Activated T-cell treated with anti-CD3 and anti-CD28 coated beads, Interleukin-2, amount 50 U/mL, for 4 hours (primary cell): Measurements from ENCODE around the gene COL5A1. TPM values are rescaled to one million over a fixed set of nuclear protein-coding genes. Genes with fewer than 3 reads are reported as not detected.

ENCODE experiments used
- ATAC-seq, 2 donors: fragments of 200-7000 bp; cut with Tn5 transposase; one replicate each; pipeline ENCODE4 v1.10.0; 2021
- DNase-seq: peaks from one replicate; pipeline ENCODE4 v3.0.0-alpha.2; 2020
- H3K27me3 Mint-ChIP-seq: one replicate; pipeline ENCODE4 v1.8.0; 2021; ENCODE audit warnings: low read depth, mixed read lengths
- H3K36me3 Mint-ChIP-seq: one replicate; pipeline ENCODE4 v1.8.0; 2022; ENCODE audit warnings: mixed read lengths; ENCODE audit not compliant: insufficient read depth
- H3K4me1 Mint-ChIP-seq: one replicate; pipeline ENCODE4 v1.8.0; 2021; ENCODE audit warnings: low read depth, mixed read lengths
- H3K4me3 Mint-ChIP-seq: one replicate; pipeline ENCODE4 v1.8.0; 2021; ENCODE audit warnings: mild to moderate bottlenecking, moderate library complexity, mixed read lengths
- H3K9me3 Mint-ChIP-seq: one replicate; pipeline ENCODE4 v1.8.0; 2021; ENCODE audit warnings: mixed read lengths
- total RNA-seq, 3 donors: library from RNA; stranded (reverse); gene quantifications; one replicate each; pipeline ENCODE4 v1.2.1, GENCODE V29; 2021

The COL5A1 gene
- total RNA-seq, 3 donors from 2014 or later = 0.14 to 0.30 (median 0.21) TPM

- H3K36me3 Mint-ChIP-seq = no peaks in the 10 kb centered on the region
- peaks cover 3% of the 10 kb centered on the region for H3K27me3 Mint-ChIP-seq
- H3K4me3 Mint-ChIP-seq = no peak overlapping the region
- H3K9me3 Mint-ChIP-seq = no peaks in the 10 kb centered on the region
- no peaks in the 10 kb centered on the region for H3K4me1 Mint-ChIP-seq
- no peak for DNase-seq
- no peak for ATAC-seq
Observed at GRCh38 chr9:134864821-134865190, 223.2 kb downstream of the COL5A1 start.

- ATAC-seq (no peak), DNase-seq (no peak)
- Mint-ChIP-seq H3K9me3 (no peaks in the 10 kb centered on the region), H3K4me3 (no peak overlapping the region), H3K36me3 (no peaks in the 10 kb centered on the region), H3K27me3 (peaks cover 3% of the 10 kb centered on the region), H3K4me1 (no peaks in the 10 kb centered on the region)
Observed at GRCh38 chr9:134867917-134868750, 226.5 kb downstream of the COL5A1 start.

- Mint-ChIP-seq H3K27me3 (peaks cover 2% of the 10 kb centered on the region), H3K36me3 (no peaks in the 10 kb centered on the region), H3K4me3 (no peak overlapping the region), H3K4me1 (no peaks in the 10 kb centered on the region), H3K9me3 (no peaks in the 10 kb centered on the region)
- no peak for DNase-seq
- no peak for ATAC-seq
Observed at GRCh38 chr9:134868751-134869553, 227.3 kb downstream of the COL5A1 start.

- no peaks in the 10 kb centered on the region for H3K4me1 Mint-ChIP-seq
- no peaks in the 10 kb centered on the region for H3K36me3 Mint-ChIP-seq
- H3K4me3 Mint-ChIP-seq = no peak overlapping the region
- no peak for DNase-seq
- no peaks in the 10 kb centered on the region for H3K27me3 Mint-ChIP-seq
- H3K9me3 Mint-ChIP-seq = no peaks in the 10 kb centered on the region
- no peak for ATAC-seq
Observed at GRCh38 chr9:134869554-134870300, 228.1 kb downstream of the COL5A1 start.

- Mint-ChIP-seq H3K4me3 (no peak overlapping the region), H3K27me3 (no peaks in the 10 kb centered on the region), H3K9me3 (no peaks in the 10 kb centered on the region), H3K36me3 (no peaks in the 10 kb centered on the region), H3K4me1 (no peaks in the 10 kb centered on the region)
- ATAC-seq (no peak), DNase-seq (no peak)
Observed at GRCh38 chr9:134870301-134870694, 228.7 kb downstream of the COL5A1 start.

GRCh38 chr9:134870746-134871662 is 229.4 kb downstream of the COL5A1 start:
- Mint-ChIP-seq H3K36me3 (no peaks in the 10 kb centered on the region), H3K4me1 (no peaks in the 10 kb centered on the region), H3K9me3 (no peaks in the 10 kb centered on the region), H3K4me3 (no peak overlapping the region), H3K27me3 (no peaks in the 10 kb centered on the region)
- no peak for ATAC-seq
- no peak for DNase-seq

GRCh38 chr9:134871697-134872340 is 230.2 kb downstream of the COL5A1 start:
- no peaks in the 10 kb centered on the region for H3K27me3 Mint-ChIP-seq
- ATAC-seq (no peak), DNase-seq (no peak)
- H3K9me3 Mint-ChIP-seq = no peaks in the 10 kb centered on the region
- H3K36me3 Mint-ChIP-seq = no peaks in the 10 kb centered on the region
- H3K4me1 Mint-ChIP-seq = no peaks in the 10 kb centered on the region
- no peak overlapping the region for H3K4me3 Mint-ChIP-seq

- Mint-ChIP-seq H3K4me1 (no peaks in the 10 kb centered on the region), H3K27me3 (no peaks in the 10 kb centered on the region), H3K4me3 (no peak overlapping the region), H3K36me3 (no peaks in the 10 kb centered on the region), H3K9me3 (no peaks in the 10 kb centered on the region)
- ATAC-seq (no peak), DNase-seq (no peak)
Observed at GRCh38 chr9:134872482-134873231, 231.1 kb downstream of the COL5A1 start.

GRCh38 chr9:134875371-134875770 is 233.8 kb downstream of the COL5A1 start:
- H3K9me3 Mint-ChIP-seq = no peaks in the 10 kb centered on the region
- H3K27me3 Mint-ChIP-seq = peaks cover 2% of the 10 kb centered on the region
- H3K36me3 Mint-ChIP-seq = no peaks in the 10 kb centered on the region
- H3K4me1 Mint-ChIP-seq = no peaks in the 10 kb centered on the region
- H3K4me3 Mint-ChIP-seq = no peak overlapping the region
- DNase-seq = no peak
- no peak for ATAC-seq

- H3K36me3 Mint-ChIP-seq = no peaks in the 10 kb centered on the region
- ATAC-seq (no peak), DNase-seq (no peak)
- H3K4me3 Mint-ChIP-seq = no peak overlapping the region
- no peaks in the 10 kb centered on the region for H3K9me3 Mint-ChIP-seq
- no peaks in the 10 kb centered on the region for H3K4me1 Mint-ChIP-seq
- peaks cover 2% of the 10 kb centered on the region for H3K27me3 Mint-ChIP-seq
Observed at GRCh38 chr9:134877541-134877940, 235.9 kb downstream of the COL5A1 start.

GRCh38 chr9:134879664-134880483 is 238.3 kb downstream of the COL5A1 start:
- Mint-ChIP-seq H3K4me3 (no peak overlapping the region), H3K27me3 (peaks cover 2% of the 10 kb centered on the region), H3K9me3 (no peaks in the 10 kb centered on the region), H3K36me3 (no peaks in the 10 kb centered on the region), H3K4me1 (no peaks in the 10 kb centered on the region)
- DNase-seq = no peak
- no peak for ATAC-seq
